Epidermal melanocyte (primary cell): Measurements from ENCODE around the gene SORBS1.

Source experiments
- DNase-seq: peaks from one replicate; pipeline ENCODE4 v3.0.0; 2011; ENCODE audit warnings: low spot score; ENCODE audit not compliant: insufficient read length

The SORBS1 gene

DNA sequence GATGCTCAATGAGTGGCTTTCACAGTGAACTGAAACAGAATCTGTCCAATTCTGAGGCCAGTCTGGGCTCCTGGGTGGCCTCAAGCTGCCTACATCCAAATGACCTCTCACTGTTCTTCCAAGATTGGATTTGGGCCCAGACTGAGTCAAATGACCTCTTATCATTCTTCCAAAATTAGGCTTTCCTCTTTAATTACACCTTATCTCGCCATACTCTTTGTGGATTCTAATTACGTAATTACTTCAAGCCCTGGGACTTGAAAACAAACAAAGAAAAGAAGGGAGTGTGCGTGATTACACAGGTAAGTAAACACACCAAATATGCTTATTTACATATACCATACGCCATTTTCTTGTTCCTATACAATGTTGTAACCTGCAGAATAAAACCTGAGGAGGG is 18.8 kb downstream of the SORBS1 start:
- DNase-seq, result no peak

DNA sequence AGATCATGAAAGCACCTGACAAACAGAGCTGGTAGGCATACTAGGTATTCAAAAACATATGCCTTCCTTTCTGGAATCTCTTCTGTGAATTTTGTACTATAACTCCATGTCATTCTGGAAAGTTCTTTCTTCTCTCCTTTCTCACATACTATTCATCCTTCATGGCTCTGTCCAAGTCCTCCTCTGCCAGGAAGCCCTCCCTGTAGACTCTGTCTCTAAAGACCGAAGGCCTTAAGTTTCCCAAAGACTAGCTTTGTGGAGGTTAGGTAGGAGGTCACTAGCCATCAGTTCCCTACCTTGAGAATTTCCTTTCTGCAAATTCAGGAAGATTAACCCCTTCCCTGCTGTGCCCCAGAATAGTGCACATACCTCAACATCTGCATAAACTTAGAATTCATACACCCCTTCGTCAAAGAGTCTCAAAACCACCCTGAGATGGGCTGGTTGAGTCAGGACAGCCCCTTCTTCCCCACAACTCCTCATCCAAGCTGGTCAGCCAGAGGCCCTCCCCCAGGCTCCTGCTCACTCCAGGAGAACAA is 20.6 kb downstream of the SORBS1 start:
- DNase-seq, result no peak

DNA sequence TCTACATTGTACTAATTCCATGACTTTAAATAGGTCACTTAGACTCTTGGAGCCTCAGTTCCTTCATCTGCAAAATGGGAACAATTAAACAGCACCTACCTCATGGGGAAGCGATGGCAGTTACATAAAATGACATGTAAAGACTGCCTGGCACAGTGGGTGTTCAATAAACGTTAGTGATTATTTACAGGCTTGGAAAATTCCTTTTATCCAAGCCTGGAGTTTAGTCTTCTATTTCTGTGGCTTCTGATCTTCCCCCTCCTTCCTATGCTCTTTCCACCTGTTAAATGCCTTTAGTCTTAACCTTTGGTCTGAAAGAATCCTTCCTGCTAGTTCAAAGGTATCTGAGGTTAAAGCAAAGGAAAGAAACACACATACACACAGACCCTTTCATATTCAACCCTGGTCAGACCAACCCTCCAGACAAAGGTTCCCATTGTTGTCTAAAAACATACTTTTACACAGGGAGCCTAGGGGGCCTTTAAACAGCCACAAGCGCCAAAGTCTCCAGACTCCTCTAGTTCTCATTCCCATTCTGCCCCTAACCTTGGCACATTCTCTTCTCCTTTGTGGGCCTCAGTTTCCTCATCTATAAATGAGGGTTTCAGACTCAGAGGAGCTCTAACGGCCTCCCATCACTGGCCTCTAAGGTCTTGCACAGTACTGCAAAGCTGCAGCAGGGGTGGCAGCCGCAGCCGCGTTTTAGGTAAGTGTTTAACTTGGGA is 21.4 kb downstream of the SORBS1 start:
- DNase-seq, result peak; percentile 76

DNA sequence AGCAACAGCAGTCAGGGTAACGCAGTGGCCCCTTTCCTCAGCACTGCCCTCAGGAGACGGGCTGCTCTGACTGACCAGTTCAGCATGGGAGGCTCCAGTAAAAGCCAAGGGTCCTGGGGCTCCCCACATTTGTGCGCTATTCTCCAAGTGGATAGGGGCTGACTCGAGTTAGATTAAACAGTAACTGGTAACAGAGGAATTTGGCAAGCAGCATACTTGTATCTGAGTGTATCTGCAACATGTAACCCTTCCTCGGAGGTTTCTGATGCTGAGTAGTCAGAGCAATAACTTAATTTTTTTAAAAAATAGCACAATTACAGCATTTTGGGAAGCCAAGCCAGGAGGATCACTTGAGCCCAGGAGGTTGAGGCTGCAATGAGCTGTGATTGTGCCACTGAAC is 22.8 kb downstream of the SORBS1 start:
- DNase-seq, result no peak

DNA sequence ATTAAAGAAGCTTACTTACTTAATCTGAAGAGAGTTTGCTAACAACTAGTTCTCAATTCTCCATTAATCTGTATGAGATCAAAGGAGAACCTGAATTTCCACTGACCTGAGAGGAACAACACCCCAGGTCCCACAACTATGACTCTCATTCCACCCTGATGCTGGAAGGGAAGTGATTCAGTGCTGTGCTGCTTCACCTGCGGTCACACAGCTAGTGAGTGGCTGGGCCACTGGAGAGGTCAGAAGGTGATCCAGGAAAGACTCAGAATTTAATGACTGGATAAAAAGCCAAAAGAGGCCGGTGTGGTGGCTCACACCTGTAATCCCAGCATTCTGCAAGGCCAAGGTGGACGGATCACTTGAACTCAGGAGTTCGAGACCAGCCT is 23.6 kb downstream of the SORBS1 start:
- DNase-seq, result no peak

DNA sequence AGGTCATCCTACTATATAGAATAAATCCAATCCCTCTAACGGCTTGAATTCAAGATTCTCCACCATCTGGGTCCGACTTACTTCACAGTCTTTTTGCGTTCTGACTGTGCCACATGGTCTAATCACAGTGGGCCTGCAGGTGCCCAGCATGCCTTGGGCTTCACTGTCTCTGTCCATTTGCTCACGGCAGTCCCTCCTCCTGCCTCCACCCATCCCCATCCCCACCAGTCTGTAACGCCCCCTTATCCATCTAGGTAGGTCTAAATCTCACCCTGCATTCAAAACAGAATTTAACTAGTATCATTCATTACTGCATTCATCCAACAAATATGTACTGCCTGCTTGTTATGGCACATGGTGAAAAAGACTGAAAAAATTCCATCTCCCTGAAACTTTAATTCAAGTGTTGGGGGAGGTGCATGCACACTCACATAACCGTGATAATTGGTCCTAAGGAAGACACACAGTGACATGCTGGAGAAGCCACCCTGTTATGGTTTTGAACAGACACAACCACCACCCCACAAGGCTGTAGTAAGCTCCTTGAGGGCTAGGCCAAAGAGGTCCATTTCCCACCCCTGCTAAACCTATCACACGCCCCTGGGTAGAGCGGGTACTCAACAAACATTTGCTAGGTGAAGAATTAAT is 24.2 kb downstream of the SORBS1 start:
- DNase-seq, result no peak

DNA sequence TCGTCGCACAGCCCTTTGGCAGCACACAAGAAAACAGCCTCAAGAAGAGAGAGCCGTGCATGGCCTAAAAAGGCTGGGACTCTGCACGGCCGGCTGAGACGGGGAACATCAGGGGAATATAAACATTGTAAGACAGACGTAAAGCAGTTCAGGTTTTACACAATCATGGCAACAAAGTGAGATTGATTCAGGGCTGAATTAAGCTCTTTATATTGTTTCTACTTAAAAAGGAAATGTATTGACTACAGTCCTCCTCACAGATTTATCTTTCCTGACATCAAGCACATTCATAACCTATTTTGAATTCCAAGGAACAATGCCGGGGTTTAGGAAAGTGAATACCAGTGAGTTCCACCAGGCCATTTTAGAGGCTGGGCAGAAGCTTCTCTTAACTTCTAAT is 25.2 kb downstream of the SORBS1 start:
- no peak for DNase-seq

DNA sequence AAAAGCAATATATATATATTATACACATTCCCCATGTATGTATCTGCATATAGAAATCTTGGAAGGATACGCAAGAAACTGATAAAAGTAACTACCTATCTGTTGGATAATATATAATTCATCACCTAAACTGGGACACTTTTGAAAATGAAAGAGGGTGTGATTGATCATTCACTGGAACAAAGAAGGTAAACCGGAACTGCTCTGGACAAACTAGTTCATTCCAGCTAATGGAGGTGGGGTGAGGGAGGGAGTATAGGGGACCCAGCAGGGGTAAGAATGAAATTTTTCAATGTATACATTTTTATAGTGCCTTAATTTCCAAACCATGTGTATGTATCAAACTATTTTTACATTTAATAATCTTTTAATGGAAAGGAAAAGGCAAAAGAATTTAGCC is 25.6 kb downstream of the SORBS1 start:
- no peak for DNase-seq

DNA sequence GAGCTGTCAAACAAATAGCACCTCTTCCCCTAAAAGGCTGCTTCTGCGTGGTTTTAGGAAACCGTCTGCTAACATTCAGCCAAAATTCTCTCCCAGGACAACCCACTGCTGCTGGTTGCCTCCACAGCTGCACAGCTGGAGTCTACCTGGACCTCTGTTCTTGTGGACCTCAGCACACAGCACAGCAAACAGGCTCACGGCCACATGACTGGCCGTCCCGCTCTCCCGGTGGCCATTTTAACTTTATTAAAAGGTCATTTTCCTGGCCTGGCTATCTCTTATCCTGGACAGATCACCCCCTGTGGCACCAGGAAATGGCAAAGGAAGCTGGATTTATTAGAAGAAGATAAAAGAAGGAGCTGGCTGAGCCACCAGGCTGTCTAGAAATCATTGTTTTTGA is 27.6 kb downstream of the SORBS1 start:
- DNase-seq, result no peak

DNA sequence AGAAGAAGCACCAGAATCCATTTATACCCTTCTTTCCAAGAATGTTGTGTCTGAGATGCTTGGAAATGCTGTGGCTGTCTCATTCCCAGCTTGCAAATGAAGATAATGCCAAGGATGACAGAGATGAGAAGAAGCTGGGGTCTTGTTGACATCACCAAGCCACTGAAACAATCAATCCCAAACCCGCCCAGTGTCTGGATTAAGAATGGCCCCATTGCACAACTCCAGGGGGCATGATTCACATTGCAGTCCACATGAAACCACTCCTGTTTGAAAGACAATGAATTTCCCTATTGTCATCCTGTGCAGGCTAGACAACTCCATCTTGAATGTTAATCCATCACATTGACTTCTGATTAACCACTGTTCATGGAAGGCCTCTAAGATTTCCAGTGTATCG is 28.6 kb downstream of the SORBS1 start:
- no peak for DNase-seq

DNA sequence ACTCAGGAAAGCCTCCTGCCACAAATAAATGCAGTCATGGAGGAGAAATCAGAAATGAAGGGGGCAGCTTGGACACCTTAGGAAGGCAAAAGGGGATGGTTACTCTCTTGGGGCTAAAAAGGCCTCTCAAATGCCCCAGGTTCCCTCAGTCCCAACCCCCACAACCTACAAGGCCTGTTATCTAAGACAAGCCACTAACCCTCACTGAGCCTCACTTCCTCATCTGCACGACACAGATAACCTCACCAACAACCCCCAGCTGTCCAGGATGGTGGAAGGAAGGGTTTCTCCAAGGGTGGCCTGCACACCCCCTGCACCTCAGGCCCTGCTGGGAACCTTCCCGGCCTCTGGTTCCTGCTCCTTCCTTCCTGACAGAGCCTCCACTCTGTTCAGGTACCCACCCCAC is 29.2 kb downstream of the SORBS1 start:
- DNase-seq, result no peak

DNA sequence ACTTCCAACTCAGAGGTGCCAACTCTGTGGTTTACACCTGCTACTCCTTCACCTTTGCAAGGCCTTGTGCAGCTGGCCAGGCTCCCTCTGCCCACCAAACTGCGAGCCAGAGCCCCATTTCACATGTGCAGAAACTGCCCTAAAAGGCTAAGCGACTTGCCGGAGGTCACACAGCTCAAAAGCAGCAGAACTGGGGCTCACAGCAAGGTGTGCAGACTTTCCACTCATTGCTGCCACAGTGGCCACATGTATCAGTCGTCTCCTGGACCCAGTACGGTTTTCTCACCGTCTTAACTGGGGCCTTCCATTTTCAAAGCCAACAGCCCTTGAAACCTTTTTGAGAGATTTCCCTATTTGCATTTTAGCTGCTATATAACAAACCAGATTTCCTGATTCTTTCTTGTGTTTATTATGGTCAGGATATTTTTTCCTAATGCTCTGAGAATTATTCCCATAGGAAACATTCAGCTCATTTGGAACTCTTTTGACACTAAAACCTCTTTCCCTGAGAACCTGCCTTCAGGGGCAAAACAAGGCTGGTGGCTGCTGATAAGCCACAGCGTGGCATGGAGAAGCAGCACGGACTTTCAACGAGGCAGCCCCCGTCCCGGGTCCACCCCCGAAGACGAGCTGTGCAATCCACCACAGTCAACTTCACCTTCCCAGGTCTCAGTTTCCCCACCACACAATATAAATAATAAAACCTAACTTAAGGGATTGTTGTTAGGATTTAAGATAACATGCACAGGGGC is 29.9 kb downstream of the SORBS1 start:
- DNase-seq, result no peak

DNA sequence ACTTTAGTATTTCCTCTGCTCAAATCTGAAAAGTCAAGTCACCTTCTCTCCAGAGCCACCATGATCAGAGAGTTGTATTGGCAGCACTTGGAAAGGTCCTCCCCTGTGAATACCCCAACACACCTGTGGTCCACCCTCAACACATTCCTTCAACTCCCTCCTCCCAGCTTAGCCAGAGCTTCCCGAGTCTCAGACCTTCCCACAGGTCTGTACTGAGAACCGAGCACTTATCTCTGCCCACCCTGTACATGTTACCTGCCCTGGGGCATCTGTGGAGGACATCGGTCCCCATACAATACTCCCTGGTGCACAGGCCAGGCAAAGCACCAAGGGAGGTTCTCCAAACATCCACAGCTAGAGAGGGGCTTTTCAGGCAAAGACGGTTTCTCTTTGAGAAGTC is 30.6 kb downstream of the SORBS1 start:
- no peak for DNase-seq

DNA sequence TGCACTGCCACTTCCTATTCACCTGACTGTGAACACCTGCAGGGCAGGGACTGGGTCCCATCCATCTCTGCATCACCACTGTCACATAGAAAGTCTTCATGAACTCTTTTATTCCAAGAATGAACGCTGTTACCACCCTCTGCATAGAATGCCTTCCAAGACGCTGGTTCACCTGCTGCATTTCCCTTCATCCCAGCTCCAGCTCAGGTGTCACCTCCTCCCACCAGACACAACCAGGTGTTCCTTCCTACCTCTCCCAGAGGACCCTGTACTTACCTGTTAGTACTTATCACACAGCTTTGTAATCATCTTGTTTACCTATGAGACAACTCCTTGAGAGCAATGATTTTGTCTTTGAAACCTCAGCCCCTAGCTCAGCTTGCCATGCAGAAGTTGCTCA is 31.1 kb downstream of the SORBS1 start:
- no peak for DNase-seq

DNA sequence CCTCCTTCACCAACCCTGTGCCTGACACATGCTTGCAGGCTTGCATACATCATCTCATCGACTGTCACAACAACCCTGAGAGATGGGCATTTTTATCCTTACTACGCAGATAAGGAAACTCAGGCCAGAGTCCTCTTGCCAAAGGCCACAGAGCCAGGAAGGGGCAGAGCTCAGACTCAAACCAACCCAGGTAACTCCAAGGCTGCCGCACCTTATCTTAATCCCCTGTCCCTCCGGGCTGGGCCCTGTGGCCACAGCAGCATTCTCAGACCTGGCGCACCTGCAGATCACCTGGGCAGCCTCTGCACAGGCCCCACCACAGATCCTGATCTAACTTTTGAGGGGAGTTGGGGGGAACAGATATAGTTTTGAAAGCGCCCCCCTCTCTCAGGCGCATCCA is 35.1 kb downstream of the SORBS1 start:
- DNase-seq, result no peak

DNA sequence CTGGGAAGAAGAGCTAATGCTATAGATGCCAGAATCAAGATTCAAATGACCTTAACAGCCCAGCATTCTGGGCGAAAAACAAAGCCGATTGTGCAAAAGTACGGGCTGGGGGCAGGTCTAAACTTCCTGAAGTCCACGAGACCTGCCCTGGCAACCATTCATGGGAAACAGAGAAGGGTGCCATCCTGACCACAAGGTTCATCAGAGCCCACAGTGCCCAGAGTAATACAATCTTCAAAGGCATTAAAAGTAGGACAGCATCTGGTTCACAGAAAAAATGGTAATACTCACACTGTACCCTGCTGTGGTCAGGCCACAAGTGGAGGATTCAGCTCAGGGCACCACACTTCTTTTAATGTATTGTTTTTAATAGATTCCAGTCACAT is 36.1 kb downstream of the SORBS1 start:
- no peak for DNase-seq

DNA sequence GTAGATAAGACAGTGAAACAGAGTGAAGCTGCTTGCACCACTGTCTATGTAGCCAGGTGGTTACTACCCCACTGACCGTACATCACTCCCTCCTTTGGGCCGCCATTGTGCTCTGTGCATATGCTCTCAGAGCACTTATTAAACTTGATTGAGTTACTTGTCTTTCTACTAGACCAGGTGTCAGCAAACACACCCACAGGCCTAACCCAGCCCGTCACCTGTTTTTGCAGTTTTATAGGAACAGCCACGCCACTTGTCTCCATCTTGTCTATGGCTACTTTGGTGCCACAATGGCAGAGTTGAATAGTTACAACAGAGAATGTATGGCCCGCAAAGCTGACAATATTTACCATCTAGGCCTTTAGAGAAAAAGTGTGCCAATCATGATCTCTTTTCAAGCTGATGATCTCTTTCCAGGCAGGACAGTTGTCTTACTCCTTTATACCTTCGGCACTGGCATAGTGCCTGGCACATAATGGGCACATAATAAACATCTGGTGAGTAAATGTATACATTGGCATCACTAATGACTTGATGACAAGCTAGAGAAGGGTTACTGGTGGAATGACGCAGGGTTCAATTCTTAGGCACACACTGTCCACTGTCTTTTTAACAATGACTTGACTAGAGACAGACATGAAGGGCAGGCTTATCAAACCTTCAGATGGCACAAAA is 36.7 kb downstream of the SORBS1 start:
- DNase-seq, result no peak

DNA sequence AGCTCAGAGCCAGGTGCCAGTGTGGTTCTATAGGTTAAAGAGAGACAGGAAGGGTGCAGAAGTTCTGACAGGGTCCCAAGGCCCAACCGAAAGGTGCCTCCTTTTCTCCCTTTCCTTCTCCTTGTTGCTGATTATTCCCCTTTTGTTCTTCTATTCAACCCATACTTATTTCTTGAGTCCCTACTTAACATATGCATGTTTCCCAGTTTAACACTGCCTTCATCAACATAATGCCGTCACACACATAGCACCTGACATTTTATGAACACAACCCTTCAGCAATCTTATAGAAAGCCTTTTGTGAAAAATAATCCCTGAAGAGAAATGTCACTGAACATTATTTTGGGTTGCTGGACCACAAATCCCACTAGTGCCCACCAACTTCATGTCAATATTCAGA is 39.1 kb downstream of the SORBS1 start:
- no peak for DNase-seq

DNA sequence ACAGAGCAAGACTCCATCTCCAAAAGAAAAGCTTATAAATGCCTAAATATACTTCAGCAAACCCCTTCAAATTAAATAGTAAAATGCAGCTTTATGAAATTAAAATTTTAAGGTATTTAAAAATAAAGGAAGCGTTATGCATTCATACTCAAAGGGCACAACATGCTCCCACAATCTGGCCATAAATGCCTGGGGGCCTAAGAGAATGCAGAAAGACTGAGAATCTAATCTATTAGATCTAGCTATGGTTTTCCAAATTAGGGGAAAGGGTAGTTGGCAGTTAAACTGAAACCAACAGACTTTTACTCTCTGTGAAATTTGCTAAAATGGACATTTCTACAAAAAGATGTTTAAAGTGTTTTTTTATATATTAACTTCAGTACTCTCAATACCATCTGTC is 40.6 kb downstream of the SORBS1 start:
- DNase-seq, result peak; percentile 54

DNA sequence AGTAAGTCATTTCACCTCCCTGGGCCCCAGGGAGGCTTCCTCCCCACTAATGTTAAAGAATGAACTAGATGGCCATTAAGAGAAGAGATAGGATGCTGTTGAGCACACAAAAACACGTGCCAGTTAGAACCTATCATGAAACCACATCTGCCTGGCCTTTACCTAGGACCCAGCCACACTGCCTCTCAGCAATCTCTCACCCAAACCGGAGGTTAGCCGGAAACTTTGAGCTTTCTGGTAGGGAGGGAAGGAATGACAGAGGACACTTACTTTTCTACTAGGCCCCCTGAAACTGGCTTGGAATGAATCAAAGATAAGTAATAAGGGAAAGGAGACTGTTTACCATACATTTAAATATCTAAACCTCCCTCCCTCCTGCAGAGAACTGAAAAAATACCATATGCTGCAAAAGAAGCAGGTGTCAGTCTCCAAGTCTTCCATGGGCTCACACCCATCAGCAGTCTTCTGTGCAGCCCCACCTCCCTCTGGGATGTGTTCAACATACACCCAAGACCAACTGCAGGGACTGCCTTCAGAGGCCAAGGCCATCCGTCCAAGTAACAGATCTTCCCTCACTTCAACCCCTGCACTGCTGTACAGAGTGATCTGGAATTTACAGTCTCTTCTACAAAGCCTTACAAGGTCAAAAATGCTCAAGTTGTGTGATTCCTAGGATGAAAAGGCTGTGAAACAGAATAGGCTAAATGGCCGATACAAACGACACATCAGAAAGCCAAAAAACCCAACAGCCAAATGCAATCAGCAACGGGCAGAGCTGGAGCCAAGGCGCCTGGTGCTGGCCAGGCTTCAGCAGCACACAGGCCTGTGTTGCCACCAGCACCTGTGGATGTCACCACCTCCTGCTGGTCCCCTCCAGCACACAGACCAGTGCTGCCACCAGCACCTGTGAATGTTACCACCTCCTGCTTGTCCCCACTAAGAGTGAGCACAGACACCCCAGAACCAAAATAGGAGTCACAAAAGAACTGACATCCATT is 42.4 kb downstream of the SORBS1 start:
- no peak for DNase-seq
